Right hindlimb (tissue), 1 donor: ENCODE measurements around the gene OR2AJ1.

Experiments
- DNase-seq: peaks from one replicate; pipeline ENCODE4 v3.0.0-alpha.2; 2018

Gene OR2AJ1

GRCh38 chr1:247924868-247925267 is at the start of gene OR2AJ1:
Gene OR2AJ1, plus strand, starts transcription at chr1:247924889. Its CDS starts 8,880 bp downstream, at chr1:247933769.
- DNase-seq: no peak

- no peak for DNase-seq
Measured at GRCh38 chr1:247883346-247883745, 41.3 kb upstream of the OR2AJ1 start.

- no peak for DNase-seq
Measured at GRCh38 chr1:247884797-247885413, 39.8 kb upstream of the OR2AJ1 start.

GRCh38 chr1:247895163-247895637 is 29.5 kb upstream of the OR2AJ1 start, which contains the start of gene OR2W3:
Gene OR2W3, plus strand, starts transcription at chr1:247895587. Its CDS starts 0 bp downstream, at chr1:247895587.
- DNase-seq: no peak

- DNase-seq: no peak
Measured at GRCh38 chr1:247895976-247896375, 28.7 kb upstream of the OR2AJ1 start.

GRCh38 chr1:247904122-247904521 is 20.6 kb upstream of the OR2AJ1 start:
- no peak for DNase-seq

GRCh38 chr1:247905181-247905580 is 19.5 kb upstream of the OR2AJ1 start:
- no peak for DNase-seq

GRCh38 chr1:247905910-247906503 is 18.7 kb upstream of the OR2AJ1 start:
- no peak for DNase-seq

- no peak for DNase-seq
Measured at GRCh38 chr1:247906504-247907047, 18.1 kb upstream of the OR2AJ1 start.

GRCh38 chr1:247908766-247909165 is 15.9 kb upstream of the OR2AJ1 start:
- DNase-seq: no peak

- DNase-seq: no peak
Measured at GRCh38 chr1:247913786-247914185, 10.9 kb upstream of the OR2AJ1 start.

- DNase-seq: no peak
Measured at GRCh38 chr1:247914941-247915662, 9.6 kb upstream of the OR2AJ1 start.

- DNase-seq: no peak
Measured at GRCh38 chr1:247919952-247920351, 4.7 kb upstream of the OR2AJ1 start, which contains the start of gene OR2T8. Gene OR2T8, plus strand, starts transcription at chr1:247920252. Its CDS starts 766 bp downstream, at chr1:247921018.

GRCh38 chr1:247923941-247924340 is 748 bp upstream of the OR2AJ1 start:
- DNase-seq: no peak

- DNase-seq: no peak
Measured at GRCh38 chr1:247933989-247934388, 9.3 kb downstream of the OR2AJ1 start.

- no peak for DNase-seq
Measured at GRCh38 chr1:247935781-247936180, 11.1 kb downstream of the OR2AJ1 start.

- no peak for DNase-seq
Measured at GRCh38 chr1:247936415-247936814, 11.7 kb downstream of the OR2AJ1 start.

GRCh38 chr1:247936965-247937734 is 12.5 kb downstream of the OR2AJ1 start:
- peak; percentile 57 for DNase-seq

- no peak for DNase-seq
Measured at GRCh38 chr1:247942624-247943023, 17.9 kb downstream of the OR2AJ1 start.

GRCh38 chr1:247948558-247948957 is 23.9 kb downstream of the OR2AJ1 start, which contains the start of gene OR2L8:
Gene OR2L8, plus strand, starts transcription at chr1:247948858. Its CDS starts 0 bp downstream, at chr1:247948858.
- DNase-seq: no peak

GRCh38 chr1:247953408-247953807 is 28.7 kb downstream of the OR2AJ1 start:
- DNase-seq: no peak

GRCh38 chr1:247961791-247962190 is 37.1 kb downstream of the OR2AJ1 start:
- no peak for DNase-seq
